ENCODE results near the gene XPO6.
"Not testable (repeated sequence)": the region's sequence is repeated elsewhere in the genome, so short reads cannot be mapped to it uniquely, and the experiment has no call there.

XPO6 gene

DNA sequence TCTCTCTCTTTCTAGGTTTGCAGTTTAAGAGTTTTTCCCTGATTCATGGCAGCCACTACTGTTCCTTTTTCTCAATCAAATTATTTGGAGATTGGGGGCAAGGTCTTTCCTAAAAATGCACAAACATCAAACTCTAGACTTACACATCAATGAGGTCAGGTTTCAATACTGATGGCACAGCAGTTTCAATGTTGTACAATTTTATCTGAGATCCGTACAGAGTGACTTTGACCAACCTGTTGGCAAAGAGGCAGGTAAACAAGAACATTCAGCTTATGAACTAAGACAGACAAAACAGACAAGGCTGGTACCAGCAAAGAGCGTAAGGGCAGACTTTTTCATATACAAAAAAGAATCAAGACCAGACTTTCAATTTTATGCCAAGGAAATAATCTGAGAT is 90.2 kb downstream of the XPO6 start:
- intact Hi-C loops (cut with micrococcal nuclease): no loop called here
- peaks cover 100% of the 10 kb centered on the region for H3K36me3 Mint-ChIP-seq (ENCODE audit: low read depth)

GRCh38 chr16:28120754-28121153 is 91.0 kb downstream of the XPO6 start:
- H3K9me3 Mint-ChIP-seq: no peaks in the 10 kb centered on the region
- H3K4me3 Mint-ChIP-seq: no peak overlapping the region
- no peak overlapping the region for H3K27ac Mint-ChIP-seq
- no peaks in the 10 kb centered on the region for H3K4me1 Mint-ChIP-seq (ENCODE audit: low read depth)
- H3K36me3 Mint-ChIP-seq (ENCODE audit: low read depth): peaks cover 100% of the 10 kb centered on the region
- intact Hi-C loops (cut with micrococcal nuclease): no loop called here
- H3K27me3 Mint-ChIP-seq: no peaks in the 10 kb centered on the region

More for the DNA sequence above, 90.2 kb downstream of the XPO6 start:
- Mint-ChIP-seq H3K9me3 (no peaks in the 10 kb centered on the region), H3K27me3 (no peaks in the 10 kb centered on the region), H3K4me1 (ENCODE audit: low read depth) (no peaks in the 10 kb centered on the region), H3K27ac (no peak overlapping the region), H3K4me3 (no peak overlapping the region)

DNA sequence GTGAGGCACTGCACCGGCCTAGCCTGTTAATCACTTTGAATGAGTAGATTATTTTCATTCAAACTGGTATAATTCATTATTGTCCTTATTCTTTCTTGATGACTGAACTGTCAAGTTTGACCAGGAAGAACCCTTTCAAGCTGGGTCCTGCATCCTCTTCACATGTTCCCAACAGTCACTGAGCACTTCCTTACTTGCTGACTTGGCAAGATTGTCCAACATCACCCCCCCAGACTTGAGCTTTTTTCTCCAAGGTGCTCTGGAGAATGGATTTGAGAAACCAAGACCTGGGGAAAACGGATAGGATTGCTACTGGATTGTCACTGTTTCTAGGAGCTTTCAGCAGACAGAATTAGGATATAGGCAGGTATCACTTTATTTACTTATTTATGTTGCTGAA is 93.1 kb downstream of the XPO6 start:
- Mint-ChIP-seq H3K4me1 (ENCODE audit: low read depth) (no peaks in the 10 kb centered on the region), H3K27ac (no peak overlapping the region)
- intact Hi-C loops (cut with micrococcal nuclease): no loop called here

GRCh38 chr16:28117168-28117565 is 94.6 kb downstream of the XPO6 start:
- Mint-ChIP-seq H3K4me3 (no peak overlapping the region), H3K4me1 (ENCODE audit: low read depth) (peaks cover 12% of the 10 kb centered on the region), H3K9me3 (no peaks in the 10 kb centered on the region), H3K36me3 (ENCODE audit: low read depth) (peaks cover 98% of the 10 kb centered on the region), H3K27ac (no peak overlapping the region), H3K27me3 (no peaks in the 10 kb centered on the region)
- intact Hi-C loops (cut with micrococcal nuclease): no loop called here

More for the DNA sequence above, 93.1 kb downstream of the XPO6 start:
- Mint-ChIP-seq H3K36me3 (ENCODE audit: low read depth) (peaks cover 98% of the 10 kb centered on the region), H3K9me3 (no peaks in the 10 kb centered on the region), H3K4me3 (no peak overlapping the region), H3K27me3 (no peaks in the 10 kb centered on the region)

DNA sequence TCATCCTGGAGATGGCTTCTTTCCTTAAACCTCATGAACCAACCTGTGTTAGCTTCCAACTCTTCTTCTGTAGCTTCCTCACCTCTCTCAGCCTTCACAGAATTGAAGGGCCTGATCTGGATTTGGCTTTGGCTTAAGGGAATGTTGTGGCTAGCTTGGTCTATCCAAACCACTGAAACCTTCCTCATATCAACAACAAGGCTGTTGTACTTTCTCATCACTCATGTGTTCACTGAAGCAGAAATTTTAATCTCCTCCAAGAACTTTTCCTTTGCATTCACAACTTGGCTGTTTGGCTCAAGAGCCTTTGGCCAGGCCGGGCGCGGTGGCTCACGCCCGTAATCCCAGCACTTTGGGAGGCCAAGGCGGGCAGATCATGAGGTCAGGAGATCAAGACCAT is 95.9 kb downstream of the XPO6 start:
- H3K27me3 Mint-ChIP-seq; H3K27ac Mint-ChIP-seq; H3K9me3 Mint-ChIP-seq; intact Hi-C loops (cut with micrococcal nuclease); H3K4me3 Mint-ChIP-seq: not testable (repeated sequence)
- peaks cover 21% of the 10 kb centered on the region for H3K4me1 Mint-ChIP-seq (ENCODE audit: low read depth)
- H3K36me3 Mint-ChIP-seq (ENCODE audit: low read depth): peaks cover 97% of the 10 kb centered on the region

GRCh38 chr16:28112908-28113307 is 98.9 kb downstream of the XPO6 start:
- H3K4me3 Mint-ChIP-seq: no peak overlapping the region

DNA sequence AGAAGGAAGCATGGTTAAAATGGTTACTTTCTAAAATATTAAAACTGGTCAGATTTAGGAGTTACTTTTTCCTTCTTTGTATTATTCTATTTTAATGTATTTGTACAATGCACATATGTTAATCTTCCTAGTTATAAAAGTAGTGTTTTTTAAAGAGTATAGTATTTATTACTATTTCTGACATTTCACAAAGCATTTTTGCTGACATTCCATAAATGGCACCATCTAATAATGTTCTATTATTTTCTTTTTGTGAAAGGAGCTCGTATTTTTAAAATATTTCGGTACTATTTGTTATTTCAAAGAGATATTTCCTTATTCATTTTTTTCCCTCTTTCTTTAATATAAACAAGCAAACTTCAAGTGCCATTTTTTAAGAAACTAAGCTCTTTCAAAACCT is 100.8 kb downstream of the XPO6 start:
- no peaks in the 10 kb centered on the region for H3K27me3 Mint-ChIP-seq
- H3K27ac Mint-ChIP-seq: peak overlapping the region; percentile 72
- H3K9me3 Mint-ChIP-seq: no peaks in the 10 kb centered on the region
- peaks cover 97% of the 10 kb centered on the region for H3K36me3 Mint-ChIP-seq (ENCODE audit: low read depth)
- H3K4me3 Mint-ChIP-seq: no peak overlapping the region
- intact Hi-C loops (cut with micrococcal nuclease): no loop called here
- peaks cover 59% of the 10 kb centered on the region for H3K4me1 Mint-ChIP-seq (ENCODE audit: low read depth)

More at GRCh38 chr16:28112908-28113307, 98.9 kb downstream of the XPO6 start:
- Mint-ChIP-seq H3K36me3 (ENCODE audit: low read depth) (peaks cover 97% of the 10 kb centered on the region), H3K27ac (peak overlapping the region; percentile 66), H3K27me3 (no peaks in the 10 kb centered on the region), H3K9me3 (no peaks in the 10 kb centered on the region), H3K4me1 (ENCODE audit: low read depth) (peaks cover 47% of the 10 kb centered on the region)
- intact Hi-C loops (cut with micrococcal nuclease): no loop called here

- H3K4me1 Mint-ChIP-seq (ENCODE audit: low read depth): peaks cover 59% of the 10 kb centered on the region
- H3K27ac Mint-ChIP-seq: peak overlapping the region; percentile 72
- no peaks in the 10 kb centered on the region for H3K9me3 Mint-ChIP-seq
- H3K36me3 Mint-ChIP-seq (ENCODE audit: low read depth): peaks cover 97% of the 10 kb centered on the region
- intact Hi-C loops (cut with micrococcal nuclease): no loop called here
- no peaks in the 10 kb centered on the region for H3K27me3 Mint-ChIP-seq
- H3K4me3 Mint-ChIP-seq: no peak overlapping the region
These were observed 101.3 kb downstream of the XPO6 start for GRCh38 chr16:28110479-28110878.

DNA sequence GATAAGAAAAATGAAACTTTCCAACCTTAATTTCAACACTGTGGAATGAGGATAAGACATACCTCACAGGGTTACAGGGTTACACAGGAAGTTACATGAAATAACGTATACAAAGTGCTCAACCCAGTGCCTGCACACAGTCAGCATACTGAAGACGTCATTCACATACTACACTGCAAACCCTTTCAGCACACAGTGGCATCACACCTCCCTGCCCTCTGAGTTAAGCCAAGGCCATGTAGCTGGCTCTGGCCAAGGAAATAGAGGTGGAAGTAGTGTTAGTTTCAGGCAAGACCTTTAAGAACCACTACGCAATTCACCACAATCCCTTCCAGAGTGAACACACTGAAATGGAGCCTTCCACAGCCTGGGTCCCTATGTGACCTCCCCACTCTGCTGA is 101.7 kb downstream of the XPO6 start:
- Mint-ChIP-seq H3K4me3 (no peak overlapping the region), H3K36me3 (ENCODE audit: low read depth) (peaks cover 97% of the 10 kb centered on the region), H3K27me3 (no peaks in the 10 kb centered on the region), H3K4me1 (ENCODE audit: low read depth) (peaks cover 59% of the 10 kb centered on the region), H3K9me3 (no peaks in the 10 kb centered on the region), H3K27ac (peak overlapping the region; percentile 72)
- intact Hi-C loops (cut with micrococcal nuclease): no loop called here

- H3K4me3 Mint-ChIP-seq: no peak overlapping the region
- peaks cover 98% of the 10 kb centered on the region for H3K36me3 Mint-ChIP-seq (ENCODE audit: low read depth)
- H3K4me1 Mint-ChIP-seq (ENCODE audit: low read depth): peaks cover 59% of the 10 kb centered on the region
These were observed 103.0 kb downstream of the XPO6 start for GRCh38 chr16:28108590-28109247.

GRCh38 chr16:28107232-28107631 is 104.5 kb downstream of the XPO6 start:
- Mint-ChIP-seq H3K27me3 (no peaks in the 10 kb centered on the region), H3K4me3 (no peak overlapping the region), H3K9me3 (no peaks in the 10 kb centered on the region), H3K36me3 (ENCODE audit: low read depth) (peaks cover 99% of the 10 kb centered on the region), H3K27ac (peak overlapping the region; percentile 72), H3K4me1 (ENCODE audit: low read depth) (peaks cover 48% of the 10 kb centered on the region)
- intact Hi-C loops (cut with micrococcal nuclease): loop anchor here (5.0 kb wide), 1 partner anchor 60 kb away; no protein-coding TSS in a partner anchor

More at GRCh38 chr16:28108590-28109247, 103.0 kb downstream of the XPO6 start:
- Mint-ChIP-seq H3K9me3 (no peaks in the 10 kb centered on the region), H3K27me3 (no peaks in the 10 kb centered on the region), H3K27ac (peak overlapping the region; percentile 72)
- intact Hi-C loops (cut with micrococcal nuclease): loop anchor here (5.0 kb wide), 1 partner anchor 59 kb away; no protein-coding TSS in a partner anchor

DNA sequence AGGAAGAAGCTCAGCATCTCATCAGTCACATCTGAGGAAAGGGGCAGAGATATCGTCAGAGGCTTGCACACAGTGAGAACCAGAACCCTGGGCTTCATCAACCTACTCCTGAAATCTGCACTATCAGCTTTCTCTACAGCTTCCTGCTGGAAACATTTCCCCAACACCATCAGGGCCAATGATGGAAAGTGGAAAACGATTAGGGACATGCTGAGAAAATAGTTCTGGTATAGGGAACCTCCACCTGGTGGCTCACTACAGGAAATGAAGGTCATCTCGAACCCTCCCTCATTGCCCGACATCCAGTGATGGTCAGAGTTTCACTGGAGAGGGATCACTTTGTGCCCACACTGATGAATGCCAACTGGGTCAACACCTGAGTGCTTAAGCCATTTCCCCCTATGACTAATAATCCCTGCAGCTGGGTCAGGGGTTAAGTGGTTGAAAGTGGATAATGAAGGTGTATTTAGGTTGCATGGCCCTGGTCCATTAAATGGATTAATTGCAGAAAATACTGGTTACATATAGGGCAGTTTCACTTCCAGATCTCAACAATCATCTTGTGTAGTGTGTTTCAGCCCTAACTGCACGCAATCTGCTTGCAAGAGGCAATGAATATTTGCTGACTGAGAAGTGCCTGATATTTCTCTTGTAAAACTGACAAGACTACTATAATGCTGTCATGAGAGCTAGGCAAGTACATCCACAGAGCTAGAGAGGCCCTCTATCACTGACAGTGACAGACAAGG is 105.1 kb downstream of the XPO6 start:
- Mint-ChIP-seq H3K4me1 (ENCODE audit: low read depth) (peaks cover 43% of the 10 kb centered on the region), H3K4me3 (no peak overlapping the region), H3K27ac (peak overlapping the region; percentile 72), H3K9me3 (no peaks in the 10 kb centered on the region), H3K27me3 (no peaks in the 10 kb centered on the region), H3K36me3 (ENCODE audit: low read depth) (peaks cover 99% of the 10 kb centered on the region)
- intact Hi-C loops (cut with micrococcal nuclease): loop anchor here (5.0 kb wide), 1 partner anchor 61 kb away; no protein-coding TSS in a partner anchor

DNA sequence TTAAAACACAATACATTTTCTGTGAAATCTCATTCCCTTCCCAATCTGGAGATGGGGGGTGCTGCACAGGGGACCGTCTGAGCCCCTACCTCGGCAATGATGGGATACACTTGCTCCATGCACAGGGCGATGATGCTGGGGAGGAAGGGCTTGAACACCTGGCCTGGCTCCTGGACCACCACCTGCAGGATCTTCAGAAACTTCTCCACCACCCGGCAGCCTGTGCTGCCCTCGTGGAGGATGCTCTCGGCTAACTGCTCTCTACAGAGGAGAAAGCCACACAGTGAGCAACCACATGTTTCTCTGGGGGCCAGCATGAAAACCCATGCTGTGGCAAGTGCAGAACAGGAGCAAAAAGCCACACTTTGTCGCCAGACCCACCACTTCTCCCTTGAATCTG is 105.8 kb downstream of the XPO6 start:
- peaks cover 39% of the 10 kb centered on the region for H3K4me1 Mint-ChIP-seq (ENCODE audit: low read depth)
- no peaks in the 10 kb centered on the region for H3K27me3 Mint-ChIP-seq
- no peak overlapping the region for H3K4me3 Mint-ChIP-seq
- intact Hi-C loops (cut with micrococcal nuclease): loop anchor here (5.0 kb wide), 1 partner anchor 61 kb away; no protein-coding TSS in a partner anchor
- peaks cover 100% of the 10 kb centered on the region for H3K36me3 Mint-ChIP-seq (ENCODE audit: low read depth)
- no peak overlapping the region for H3K27ac Mint-ChIP-seq
- H3K9me3 Mint-ChIP-seq: no peaks in the 10 kb centered on the region

DNA sequence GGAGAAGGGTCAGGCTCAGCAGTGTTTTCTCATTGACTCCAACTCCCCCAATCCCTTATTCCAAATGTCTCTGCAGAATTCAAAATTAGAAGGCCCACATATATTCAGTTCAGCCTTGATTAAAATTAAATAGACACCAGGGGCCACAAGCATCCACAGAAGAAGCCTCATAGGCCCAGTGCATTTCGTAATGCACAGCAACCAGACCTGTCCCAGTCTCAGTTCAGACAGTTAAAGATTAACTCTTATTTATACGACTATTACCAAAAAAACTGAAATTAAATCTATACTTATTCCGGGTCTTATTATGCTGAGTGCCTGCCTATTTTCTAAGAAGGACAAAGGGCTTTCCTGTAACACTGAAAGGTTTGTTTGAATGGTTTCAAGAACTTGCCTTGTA is 106.5 kb downstream of the XPO6 start:
- Mint-ChIP-seq H3K27me3 (no peaks in the 10 kb centered on the region), H3K9me3 (no peaks in the 10 kb centered on the region), H3K4me3 (no peak overlapping the region), H3K36me3 (ENCODE audit: low read depth) (peaks cover 100% of the 10 kb centered on the region), H3K4me1 (ENCODE audit: low read depth) (peaks cover 33% of the 10 kb centered on the region), H3K27ac (no peak overlapping the region)
- intact Hi-C loops (cut with micrococcal nuclease): loop anchor here (5.0 kb wide), 1 partner anchor 62 kb away; no protein-coding TSS in a partner anchor

Data from dendritic cell treated with granulocyte-macrophage colony-stimulating factor and Interleukin-4, amounts not matched to agents 40 ng/mL and 50 ng/mL, for 4 days (primary cell).